ENCODE results near the gene CD300LB. TPM values are rescaled to one million over a fixed set of nuclear protein-coding genes. Genes with fewer than 3 reads are reported as not detected.
"Not testable (repeated sequence)": the region's sequence is repeated elsewhere in the genome, so short reads cannot be mapped to it uniquely, and the experiment has no call there.

CD300LB gene
- total and polyA plus RNA-seq, 7 donors, result 0.33 to 1.1 (median 0.51) TPM; not detected in 1

DNA sequence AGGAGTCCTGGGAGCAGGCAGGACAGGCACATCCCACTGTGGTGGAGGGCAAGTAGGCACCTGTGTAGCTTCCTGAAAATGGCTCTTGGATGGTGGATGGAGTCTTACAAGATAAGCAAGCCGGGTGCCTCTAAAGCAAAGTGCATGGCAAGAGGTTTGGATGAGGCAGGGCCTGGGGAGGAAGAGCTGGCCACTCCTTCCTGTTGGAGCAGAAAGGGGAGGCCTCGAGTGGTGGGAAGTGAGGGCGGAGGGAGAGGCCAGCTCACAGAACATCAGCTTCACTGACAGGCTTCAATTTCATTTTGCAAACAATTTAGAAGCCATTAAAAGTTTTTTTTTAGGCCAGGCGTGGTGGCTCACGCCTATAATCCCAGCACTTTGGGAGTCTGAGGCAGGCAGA is 33.8 kb downstream of the CD300LB start:
- Histone ChIP-seq H3K4me3 (no peak overlapping the region), H3K27me3 (no peaks in the 10 kb centered on the region), H3K4me1 (no peaks in the 10 kb centered on the region), H3K36me3 (no peaks in the 10 kb centered on the region), H3K9me3 (no peaks in the 10 kb centered on the region), H3K27ac (no peak overlapping the region)
- 63 to 69% methylated on average over 5 of the region's 5 CpGs for whole genome bisulfite sequencing, 2 donors
- TF ChIP-seq, protein P1, sequence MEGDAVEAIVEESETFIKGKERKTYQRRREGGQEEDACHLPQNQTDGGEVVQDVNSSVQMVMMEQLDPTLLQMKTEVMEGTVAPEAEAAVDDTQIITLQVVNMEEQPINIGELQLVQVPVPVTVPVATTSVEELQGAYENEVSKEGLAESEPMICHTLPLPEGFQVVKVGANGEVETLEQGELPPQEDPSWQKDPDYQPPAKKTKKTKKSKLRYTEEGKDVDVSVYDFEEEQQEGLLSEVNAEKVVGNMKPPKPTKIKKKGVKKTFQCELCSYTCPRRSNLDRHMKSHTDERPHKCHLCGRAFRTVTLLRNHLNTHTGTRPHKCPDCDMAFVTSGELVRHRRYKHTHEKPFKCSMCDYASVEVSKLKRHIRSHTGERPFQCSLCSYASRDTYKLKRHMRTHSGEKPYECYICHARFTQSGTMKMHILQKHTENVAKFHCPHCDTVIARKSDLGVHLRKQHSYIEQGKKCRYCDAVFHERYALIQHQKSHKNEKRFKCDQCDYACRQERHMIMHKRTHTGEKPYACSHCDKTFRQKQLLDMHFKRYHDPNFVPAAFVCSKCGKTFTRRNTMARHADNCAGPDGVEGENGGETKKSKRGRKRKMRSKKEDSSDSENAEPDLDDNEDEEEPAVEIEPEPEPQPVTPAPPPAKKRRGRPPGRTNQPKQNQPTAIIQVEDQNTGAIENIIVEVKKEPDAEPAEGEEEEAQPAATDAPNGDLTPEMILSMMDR (IDR thresholded peaks at IDR 0.05), result no peak
- TF ChIP-seq EP300 (IDR thresholded peaks at IDR 0.05), result no peak
- TF ChIP-seq POLR2A (IDR thresholded peaks at IDR 0.05), result no peak
- intact Hi-C loops (cut with DNase I), result no loop called here
- peak; percentile 50 for DNase-seq

GRCh38 chr17:74493331-74493833 is 37.9 kb downstream of the CD300LB start:
- H3K27me3 ChIP-seq, result no peaks in the 10 kb centered on the region
- TF ChIP-seq, protein P1 (IDR thresholded peaks at IDR 0.05), result peak; percentile 40 to 80 (median 77)
- TF ChIP-seq POLR2A (IDR thresholded peaks at IDR 0.05) (no peak), EP300 (IDR thresholded peaks at IDR 0.05) (no peak)
- WGBS, 2 donors, result 35 to 43% methylated on average over 11 of the region's 11 CpGs
- no peak overlapping the region for H3K4me3 ChIP-seq
- no peak overlapping the region for H3K27ac ChIP-seq
- peak; percentile 81 for DNase-seq
- no peaks in the 10 kb centered on the region for H3K36me3 ChIP-seq
- no peaks in the 10 kb centered on the region for H3K4me1 ChIP-seq
- intact Hi-C loops (cut with DNase I), result no loop called here
- H3K9me3 ChIP-seq, result no peaks in the 10 kb centered on the region

DNA sequence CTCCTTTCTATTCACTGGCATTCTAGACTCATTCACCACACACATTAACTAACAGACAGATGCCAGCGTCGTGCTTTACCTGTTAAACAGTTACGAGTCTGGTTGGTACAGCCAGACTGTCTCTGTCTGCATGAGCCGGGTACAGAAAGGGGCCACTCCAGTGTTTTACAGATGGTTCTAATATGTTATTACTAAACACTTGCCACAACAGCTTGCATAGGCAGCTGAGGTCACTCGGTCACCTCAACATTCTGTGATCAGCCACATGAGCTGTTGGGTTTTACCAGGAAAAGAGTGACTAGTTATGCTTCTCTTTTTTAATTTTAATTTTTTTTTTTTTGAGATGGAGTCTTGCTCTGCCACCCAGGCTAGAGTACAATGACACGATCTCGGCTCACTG is 39.6 kb downstream of the CD300LB start:
- H3K27me3 ChIP-seq, result no peaks in the 10 kb centered on the region
- intact Hi-C loops (cut with DNase I), result no loop called here
- no peak for DNase-seq
- H3K9me3 ChIP-seq, result no peaks in the 10 kb centered on the region
- no peaks in the 10 kb centered on the region for H3K36me3 ChIP-seq
- H3K4me1 ChIP-seq, result no peaks in the 10 kb centered on the region
- H3K4me3 ChIP-seq, result no peak overlapping the region
- no peak overlapping the region for H3K27ac ChIP-seq
- TF ChIP-seq, protein P1 (IDR thresholded peaks at IDR 0.05), result no peak
- no peak for TF ChIP-seq POLR2AphosphoS5 (IDR thresholded peaks at IDR 0.05)
- no peak for TF ChIP-seq EP300 (IDR thresholded peaks at IDR 0.05)
- no peak for TF ChIP-seq POLR2A (IDR thresholded peaks at IDR 0.05)
- WGBS, 2 donors, result 80 to 83% methylated on average over 7 of the region's 7 CpGs

DNA sequence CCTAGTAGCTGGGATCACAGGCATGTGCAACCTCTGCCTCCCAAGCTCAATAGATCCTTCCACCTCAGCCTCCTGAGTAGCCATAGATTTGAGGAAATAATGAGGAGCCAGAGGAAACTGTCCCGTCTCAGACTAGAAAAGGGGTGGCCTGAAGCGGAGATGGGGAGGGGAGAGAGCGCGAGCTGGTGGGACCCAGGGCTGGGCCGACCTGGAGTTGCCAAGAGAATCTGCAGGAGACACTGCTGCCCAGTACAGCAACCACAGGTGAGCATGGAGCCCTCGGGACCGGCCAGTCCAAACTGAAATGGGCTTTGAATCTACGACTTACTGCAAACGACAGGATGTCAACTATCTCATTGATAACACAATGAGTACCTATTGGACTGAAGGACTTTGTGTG is 40.6 kb downstream of the CD300LB start:
- TF ChIP-seq EP300 (IDR thresholded peaks at IDR 0.05), result no peak
- no peak for TF ChIP-seq POLR2A (IDR thresholded peaks at IDR 0.05)
- TF ChIP-seq, protein P1 (IDR thresholded peaks at IDR 0.05), result no peak
- no peak for TF ChIP-seq POLR2AphosphoS5 (IDR thresholded peaks at IDR 0.05)
- WGBS, 2 donors, result 82 to 85% methylated on average over 9 of the region's 9 CpGs
- no peaks in the 10 kb centered on the region for H3K9me3 ChIP-seq
- no peaks in the 10 kb centered on the region for H3K4me1 ChIP-seq
- DNase-seq, result no peak
- no peaks in the 10 kb centered on the region for H3K36me3 ChIP-seq
- no peak overlapping the region for H3K27ac ChIP-seq
- no peak overlapping the region for H3K4me3 ChIP-seq
- intact Hi-C loops (cut with DNase I), result no loop called here
- no peaks in the 10 kb centered on the region for H3K27me3 ChIP-seq

- intact Hi-C loops (cut with DNase I); H3K4me1 ChIP-seq; H3K4me3 ChIP-seq; DNase-seq; H3K36me3 ChIP-seq; H3K27ac ChIP-seq; H3K9me3 ChIP-seq: not testable (repeated sequence)
- H3K27me3 ChIP-seq, result peaks cover 0 to 11% (median 3%) of the 10 kb centered on the region in 3 donors
- 93 to 96% methylated on average over 4 of the region's 4 CpGs for WGBS, 2 donors
These were observed 43.0 kb downstream of the CD300LB start for GRCh38 chr17:74488276-74488675.

All from sigmoid colon (tissue), 7 donors.